Fibroblast of skin of abdomen (primary cell): ENCODE measurements around the gene GAS7.

Experiments used
- DNase-seq: peaks from one replicate; pipeline ENCODE4 v3.0.0-alpha.2; 2013

GAS7 gene

GRCh38 chr17:9878786-9879525 is 319.4 kb downstream of the GAS7 start:
- DNase-seq, result peak; percentile 73

GRCh38 chr17:9878356-9878755 is 320.1 kb downstream of the GAS7 start:
- DNase-seq, result no peak

DNA sequence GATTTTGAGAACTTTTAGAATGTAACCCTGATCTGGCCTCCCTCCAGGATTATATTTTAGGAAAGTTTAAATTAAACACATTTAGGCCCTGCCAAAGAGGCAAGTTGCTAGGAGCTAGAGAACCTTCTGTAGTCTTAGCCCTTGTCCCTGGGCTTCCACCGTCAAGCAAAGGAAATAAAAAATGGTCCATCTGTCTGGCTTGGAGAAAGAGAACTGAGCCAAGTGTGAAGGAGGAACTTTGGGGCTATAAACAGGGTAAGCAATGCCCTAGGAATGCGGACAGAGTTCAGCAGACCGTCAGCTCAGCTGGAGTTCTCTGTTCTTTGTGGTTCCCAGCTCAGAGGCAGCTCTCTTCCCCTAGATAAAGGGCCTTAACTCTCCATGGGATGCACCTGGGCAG is 323.0 kb downstream of the GAS7 start:
- peak; percentile 61 for DNase-seq

- DNase-seq, result no peak
Observed at GRCh38 chr17:9874722-9875121, 323.7 kb downstream of the GAS7 start.

GRCh38 chr17:9872852-9873251 is 325.6 kb downstream of the GAS7 start:
- no peak for DNase-seq

- no peak for DNase-seq
Observed at GRCh38 chr17:9868552-9868951, 329.9 kb downstream of the GAS7 start.

DNA sequence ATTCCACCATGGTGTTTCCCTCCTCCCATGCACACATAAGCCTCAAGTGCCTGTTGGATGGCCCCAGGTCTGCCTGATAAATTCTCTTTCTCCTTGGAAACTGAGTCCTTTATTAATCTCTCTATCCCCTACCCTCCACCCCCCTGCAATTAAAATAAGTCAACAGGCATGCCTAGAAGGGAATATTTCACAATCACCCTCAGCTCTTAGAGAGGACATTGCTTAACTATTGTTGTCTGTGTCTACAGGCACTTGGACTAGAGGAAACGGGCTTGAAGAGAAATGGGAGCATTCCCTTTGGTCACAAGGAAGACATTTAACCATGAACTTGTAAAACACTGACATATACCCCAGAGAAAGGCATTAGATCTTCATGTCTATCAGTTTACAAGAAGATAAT is 332.8 kb downstream of the GAS7 start:
- DNase-seq, result no peak

GRCh38 chr17:9862949-9863348 is 335.5 kb downstream of the GAS7 start:
- DNase-seq, result no peak

DNA sequence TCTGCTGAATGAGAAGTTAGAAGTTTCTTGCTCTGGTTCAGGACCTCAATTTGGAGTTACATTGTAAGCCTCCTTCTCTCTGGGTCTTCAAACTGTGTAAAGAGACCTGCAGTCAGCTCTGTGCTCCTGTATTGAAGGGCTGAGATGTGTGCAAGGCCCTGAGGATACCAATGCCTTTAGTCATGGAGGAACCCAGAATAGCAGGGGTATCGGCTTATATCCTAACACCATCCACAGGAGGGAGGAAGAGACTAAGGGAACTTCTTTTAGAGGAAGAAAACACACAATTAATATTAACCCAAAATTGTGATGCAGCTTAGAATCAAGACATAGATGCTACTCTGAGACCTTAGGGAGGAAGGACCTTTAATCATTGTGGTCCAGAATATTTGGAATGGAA is 336.2 kb downstream of the GAS7 start:
- DNase-seq, result no peak

DNA sequence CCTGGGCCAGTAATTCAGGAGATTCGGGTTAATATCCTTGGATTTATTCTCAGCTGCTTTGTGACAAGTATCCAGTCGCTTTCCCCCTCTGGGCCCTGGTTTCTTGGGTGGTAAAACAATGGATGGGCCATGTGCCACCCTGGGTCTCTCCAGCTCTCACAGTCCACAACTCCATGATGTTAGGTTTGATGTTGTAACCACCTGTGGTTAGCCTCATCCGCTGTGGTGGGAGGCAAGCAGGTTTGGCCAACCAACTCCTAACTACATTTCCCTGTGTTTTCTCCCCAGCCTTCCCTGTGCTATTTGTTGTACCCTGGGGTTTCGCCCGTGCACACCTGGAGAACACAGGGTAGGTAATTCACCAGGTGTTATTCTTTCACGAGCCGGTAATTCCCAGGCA is 337.6 kb downstream of the GAS7 start:
- DNase-seq, result no peak
